Chondrocyte (in vitro differentiated cells): ENCODE data around the gene PRPF6. TPM values are rescaled to one million over a fixed set of nuclear protein-coding genes. Genes with fewer than 3 reads are reported as not detected.
"Not testable (repeated sequence)": the region's sequence is repeated elsewhere in the genome, so short reads cannot be mapped to it uniquely, and the experiment has no call there.

ENCODE experiments used
- DNase-seq: peaks from one replicate; pipeline ENCODE4 v3.0.0; 2021; ENCODE audit warnings: mixed read lengths, low spot score
- H3K27ac Mint-ChIP-seq: one replicate; pipeline ENCODE4 v1.8.0; 2021; ENCODE audit warnings: mild to moderate bottlenecking, moderate library complexity, mixed read lengths; ENCODE audit not compliant: unreplicated experiment
- H3K27me3 Mint-ChIP-seq: 2 replicates; pipeline ENCODE4 v1.8.0; 2021; ENCODE audit warnings: low read depth, mixed read lengths
- H3K36me3 Mint-ChIP-seq: 2 replicates; pipeline ENCODE4 v1.8.0; 2021; ENCODE audit warnings: low read depth, mixed read lengths
- H3K4me1 Mint-ChIP-seq: 2 replicates; pipeline ENCODE4 v1.8.0; 2021; ENCODE audit warnings: low read depth, mild to moderate bottlenecking, mixed read lengths
- H3K4me3 Mint-ChIP-seq: one replicate; pipeline ENCODE4 v1.8.0; 2021; ENCODE audit warnings: mild to moderate bottlenecking, moderate library complexity, mixed read lengths; ENCODE audit not compliant: unreplicated experiment
- H3K9me3 Mint-ChIP-seq: 2 replicates; pipeline ENCODE4 v1.8.0; 2021; ENCODE audit warnings: low read depth, mixed read lengths
- total RNA-seq: library from RNA; stranded (reverse); gene quantifications from 3 replicates; pipeline ENCODE4 v1.2.1, GENCODE V29; 2021
- TF ChIP-seq, protein P1 (sequence below): fragments of 200-600 bp; sonication (generic); IDR thresholded peaks from 2 replicates; pipeline ENCODE4 v1.5.0; 2021; ENCODE audit warnings: antibody characterized with exemption, mild to moderate bottlenecking, moderate library complexity

PRPF6 gene
- total RNA-seq, 1 donor from 2014 or later = 49.0 TPM

DNA sequence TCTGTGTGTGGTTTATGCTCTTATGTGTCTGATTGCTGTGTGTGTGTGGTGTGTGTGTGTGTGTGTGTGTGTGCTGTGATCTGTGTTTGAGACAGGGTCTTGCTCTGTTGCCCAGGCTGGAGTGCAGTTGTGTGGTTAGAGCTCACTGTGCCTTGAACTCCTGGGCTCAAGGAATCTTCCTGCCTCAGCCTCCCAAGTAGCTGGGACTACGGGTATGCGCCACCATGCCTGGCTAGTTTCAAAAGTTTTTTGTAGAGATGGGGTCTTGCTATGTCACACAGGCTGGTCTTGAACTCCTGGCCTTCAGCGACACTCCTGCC, 7.8 kb upstream of the PRPF6 start:
- TF ChIP-seq, protein P1, sequence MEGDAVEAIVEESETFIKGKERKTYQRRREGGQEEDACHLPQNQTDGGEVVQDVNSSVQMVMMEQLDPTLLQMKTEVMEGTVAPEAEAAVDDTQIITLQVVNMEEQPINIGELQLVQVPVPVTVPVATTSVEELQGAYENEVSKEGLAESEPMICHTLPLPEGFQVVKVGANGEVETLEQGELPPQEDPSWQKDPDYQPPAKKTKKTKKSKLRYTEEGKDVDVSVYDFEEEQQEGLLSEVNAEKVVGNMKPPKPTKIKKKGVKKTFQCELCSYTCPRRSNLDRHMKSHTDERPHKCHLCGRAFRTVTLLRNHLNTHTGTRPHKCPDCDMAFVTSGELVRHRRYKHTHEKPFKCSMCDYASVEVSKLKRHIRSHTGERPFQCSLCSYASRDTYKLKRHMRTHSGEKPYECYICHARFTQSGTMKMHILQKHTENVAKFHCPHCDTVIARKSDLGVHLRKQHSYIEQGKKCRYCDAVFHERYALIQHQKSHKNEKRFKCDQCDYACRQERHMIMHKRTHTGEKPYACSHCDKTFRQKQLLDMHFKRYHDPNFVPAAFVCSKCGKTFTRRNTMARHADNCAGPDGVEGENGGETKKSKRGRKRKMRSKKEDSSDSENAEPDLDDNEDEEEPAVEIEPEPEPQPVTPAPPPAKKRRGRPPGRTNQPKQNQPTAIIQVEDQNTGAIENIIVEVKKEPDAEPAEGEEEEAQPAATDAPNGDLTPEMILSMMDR = no peak
- H3K9me3 Mint-ChIP-seq = no peaks in the 10 kb centered on the region
- H3K4me1 Mint-ChIP-seq = peaks cover 30% of the 10 kb centered on the region
- peak overlapping the region; percentile 64 for H3K4me3 Mint-ChIP-seq
- no peaks in the 10 kb centered on the region for H3K36me3 Mint-ChIP-seq
- no peak for DNase-seq
- no peaks in the 10 kb centered on the region for H3K27me3 Mint-ChIP-seq
- peak overlapping the region; percentile 79 for H3K27ac Mint-ChIP-seq

DNA sequence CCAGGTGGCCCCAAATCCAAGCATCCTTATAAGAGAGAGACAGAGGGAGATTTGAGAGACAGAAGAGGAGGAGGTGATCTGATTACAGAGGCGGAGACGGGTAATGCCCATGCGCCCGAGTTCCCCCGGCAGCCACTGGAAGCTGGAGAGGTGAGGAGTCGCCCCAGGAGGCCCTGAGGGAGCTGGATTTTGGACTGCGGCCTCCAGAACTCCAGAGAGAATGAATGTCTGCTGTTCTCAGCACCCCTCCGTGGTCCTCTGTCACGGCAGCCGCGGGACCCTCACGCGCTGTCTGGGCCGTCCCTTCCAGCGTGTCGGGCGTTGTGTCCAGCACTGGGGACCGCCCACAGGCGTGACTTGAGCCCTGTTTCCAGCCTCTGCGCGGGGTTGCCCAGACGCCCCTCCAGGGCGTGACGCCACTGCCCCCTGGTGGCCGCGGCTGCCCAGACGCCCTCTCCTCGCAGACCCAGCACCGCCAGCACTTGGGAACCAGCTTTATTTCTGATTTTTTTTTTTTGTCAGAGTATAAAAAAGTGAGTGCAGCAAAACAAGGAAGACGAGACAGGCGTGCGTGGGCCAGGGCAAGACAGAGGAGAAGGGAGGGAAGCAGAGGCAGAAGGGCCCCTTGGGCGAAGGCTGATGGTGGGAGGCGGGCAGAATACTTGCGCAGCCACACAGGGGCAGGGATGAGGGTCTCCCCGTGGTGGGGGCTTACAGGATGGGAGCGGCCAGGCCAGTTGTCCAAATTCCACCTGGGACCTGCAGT, 7.1 kb upstream of the PRPF6 start:
- peak; percentile 95 for DNase-seq
- peak overlapping the region; percentile 79 for H3K27ac Mint-ChIP-seq
- no peaks in the 10 kb centered on the region for H3K27me3 Mint-ChIP-seq
- peak overlapping the region; percentile 64 for H3K4me3 Mint-ChIP-seq
- H3K36me3 Mint-ChIP-seq = no peaks in the 10 kb centered on the region
- TF ChIP-seq, protein P1 = peak; percentile 99
- no peaks in the 10 kb centered on the region for H3K9me3 Mint-ChIP-seq
- peaks cover 28% of the 10 kb centered on the region for H3K4me1 Mint-ChIP-seq

DNA sequence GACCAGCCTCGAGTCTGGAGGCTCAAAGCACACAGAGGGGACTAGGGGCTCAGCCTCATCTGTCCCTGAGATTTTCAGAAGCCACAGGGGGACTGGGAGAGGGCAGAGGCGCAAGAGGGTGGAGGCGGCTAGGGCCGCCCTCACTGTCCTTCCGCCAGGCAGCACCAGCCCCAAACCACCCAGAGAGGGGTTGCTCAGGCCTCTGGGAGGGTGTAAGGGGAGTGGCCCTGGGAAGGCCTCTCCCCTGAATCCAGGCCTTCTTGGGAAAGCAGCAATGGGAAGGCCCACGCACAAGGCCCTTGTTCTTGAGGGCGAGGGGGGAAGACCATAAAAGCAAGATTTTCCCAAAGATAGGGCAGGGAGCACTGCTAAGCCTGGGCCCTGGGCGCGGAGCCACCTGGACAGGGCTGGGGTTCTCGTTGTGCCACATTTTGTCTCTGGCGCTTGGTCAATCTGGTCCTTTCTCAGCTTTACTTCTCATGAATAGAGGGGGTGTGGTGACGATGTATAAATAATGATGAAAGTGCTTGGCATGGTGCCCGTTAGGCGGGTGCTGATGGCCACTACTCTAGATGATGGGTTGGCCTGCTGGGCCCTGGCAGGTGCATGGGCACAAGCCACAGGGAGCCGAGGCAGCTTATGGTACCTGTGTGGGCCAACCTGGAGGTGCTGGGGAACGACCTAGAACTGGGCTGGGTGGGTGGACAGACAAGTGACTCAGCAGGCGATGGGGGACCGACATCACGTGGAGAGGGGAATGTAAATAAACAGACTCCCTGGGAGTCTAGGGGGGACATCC, 6.3 kb upstream of the PRPF6 start:
- Mint-ChIP-seq H3K9me3 (no peaks in the 10 kb centered on the region), H3K4me1 (peaks cover 26% of the 10 kb centered on the region), H3K36me3 (no peaks in the 10 kb centered on the region), H3K27me3 (no peaks in the 10 kb centered on the region), H3K4me3 (no peak overlapping the region), H3K27ac (peak overlapping the region; percentile 14)
- TF ChIP-seq, protein P1 = no peak
- DNase-seq = peak; percentile 85

DNA sequence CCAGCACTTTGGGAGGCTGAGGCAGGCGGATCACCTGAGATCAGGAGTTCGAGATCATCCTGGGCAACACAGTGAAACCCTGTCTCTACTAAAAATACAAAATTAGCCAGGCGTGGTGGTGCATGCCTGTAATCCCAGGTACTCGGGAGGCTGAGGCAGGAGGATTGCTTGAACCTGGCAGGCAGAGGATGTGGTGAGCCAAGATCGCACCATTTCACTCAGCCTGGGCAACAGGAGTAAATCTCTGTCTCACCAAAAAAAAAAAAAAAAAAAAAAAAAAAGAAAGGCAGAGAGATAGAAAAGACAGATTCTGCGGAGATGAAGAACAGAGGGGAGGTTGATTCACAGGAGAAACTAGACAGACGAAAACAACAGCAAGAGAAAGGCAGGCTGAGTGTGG, 4.4 kb upstream of the PRPF6 start:
- H3K27me3 Mint-ChIP-seq, H3K4me3 Mint-ChIP-seq, H3K27ac Mint-ChIP-seq, DNase-seq, H3K36me3 Mint-ChIP-seq, H3K9me3 Mint-ChIP-seq: not testable (repeated sequence)
- peaks cover 40% of the 10 kb centered on the region for H3K4me1 Mint-ChIP-seq

DNA sequence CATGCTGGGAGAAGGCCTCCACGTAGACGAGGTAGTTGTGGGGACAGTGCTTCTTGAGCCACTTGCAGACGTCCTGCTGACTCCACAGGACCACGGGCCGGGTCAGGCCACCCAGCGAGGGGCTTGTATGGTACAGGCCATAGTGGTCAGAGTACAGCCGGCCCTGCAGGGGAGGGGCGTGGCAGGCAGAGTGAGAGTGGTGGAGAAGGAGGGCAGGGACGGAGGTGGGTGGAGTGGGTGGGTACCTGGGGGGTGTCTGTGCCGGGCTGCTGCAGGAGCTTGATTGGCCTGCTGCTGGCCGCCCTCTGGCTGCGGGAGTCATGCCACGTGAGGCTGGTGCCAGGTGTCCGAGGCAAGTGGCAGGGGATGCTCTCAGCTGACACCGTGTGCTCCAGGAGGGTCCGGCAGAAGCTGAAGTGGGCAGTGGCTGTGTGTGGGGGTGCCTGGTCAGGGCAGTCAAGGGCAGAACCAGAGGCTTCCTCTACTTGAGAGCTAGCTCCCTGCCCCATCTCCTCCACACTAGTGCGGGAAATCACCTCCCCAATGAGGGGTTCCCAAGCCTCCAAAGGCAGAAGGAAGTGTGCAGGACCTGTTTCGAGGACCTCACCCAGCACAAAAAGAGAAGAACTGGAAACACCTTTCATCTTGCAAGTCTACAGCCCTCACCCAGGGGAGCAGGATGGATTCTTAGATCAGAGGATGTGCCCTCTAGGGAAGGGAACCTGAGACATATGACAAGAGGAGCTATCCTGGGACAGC, 3.8 kb upstream of the PRPF6 start:
- H3K9me3 Mint-ChIP-seq = no peaks in the 10 kb centered on the region
- H3K27ac Mint-ChIP-seq = peak overlapping the region; percentile 8
- peaks cover 45% of the 10 kb centered on the region for H3K4me1 Mint-ChIP-seq
- DNase-seq = no peak
- TF ChIP-seq, protein P1 = no peak
- no peaks in the 10 kb centered on the region for H3K27me3 Mint-ChIP-seq
- peak overlapping the region; percentile 37 for H3K4me3 Mint-ChIP-seq
- no peaks in the 10 kb centered on the region for H3K36me3 Mint-ChIP-seq
